ENCODE results near the gene PRKCZ. TPM values are rescaled to one million over a fixed set of nuclear protein-coding genes. Genes with fewer than 3 reads are reported as not detected.
A peak's percentile ranks its signal among the peaks of the same experiment; 100 is the strongest.

PRKCZ gene
- total and polyA plus RNA-seq, 12 donors, result 8.4 to 18.4 (median 14.5) TPM

DNA sequence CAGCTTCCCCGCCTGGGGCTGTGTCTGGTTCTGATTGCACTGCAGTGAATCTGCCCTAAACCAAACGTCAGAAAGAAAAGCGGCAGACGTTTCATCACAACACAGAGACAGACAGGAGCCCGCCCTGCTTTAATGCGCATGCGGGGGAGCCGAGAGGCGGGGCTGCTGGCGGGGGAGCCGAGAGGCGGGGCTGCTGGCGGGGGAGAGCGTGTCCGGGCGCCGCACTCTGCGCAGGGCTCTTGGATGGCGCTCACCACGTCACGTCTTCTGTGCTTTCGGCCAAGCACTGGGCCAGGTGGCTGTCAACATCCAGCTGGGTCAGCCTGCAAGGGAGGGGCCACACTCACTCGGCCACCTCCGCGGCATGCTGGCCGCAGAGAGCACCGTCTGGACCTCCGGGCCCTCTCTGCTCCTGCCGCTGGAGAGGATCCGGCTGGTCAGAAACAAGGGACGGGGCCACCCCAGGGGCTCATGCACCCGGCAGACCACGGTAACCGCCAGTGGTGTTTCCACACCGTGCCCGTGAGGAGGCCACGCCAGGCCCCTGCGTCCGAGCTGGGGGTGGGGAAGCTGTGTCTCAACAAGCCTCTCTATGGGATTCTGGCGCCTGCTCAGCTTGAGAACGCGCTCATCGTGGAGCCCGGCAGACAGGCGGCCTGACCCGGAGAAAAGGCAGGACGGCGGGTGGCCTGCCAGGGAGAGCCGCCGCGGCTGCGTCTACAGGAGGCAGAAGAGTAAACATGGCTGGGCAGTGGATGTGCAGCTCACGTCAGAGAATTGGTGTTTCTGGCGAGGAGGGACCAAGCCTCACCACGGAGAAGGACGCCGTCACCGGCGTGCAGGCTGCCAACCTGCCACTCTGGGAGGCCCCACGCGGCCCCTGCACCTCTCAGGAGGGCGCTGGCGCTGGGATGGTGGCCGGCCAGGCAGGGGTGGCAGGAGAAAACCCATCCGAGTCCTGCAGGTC lies 139.5 kb downstream of the PRKCZ start:
- Histone ChIP-seq H3K4me1 (peaks cover 19 to 51% (median 41%) of the 10 kb centered on the region in 9 donors), H3K27me3 (no peaks in the 10 kb centered on the region), H3K9me3 (no peaks in the 10 kb centered on the region), H3K36me3 (peaks cover 0 to 16% (median 0%) of the 10 kb centered on the region in 9 donors), H3K4me3 (peak overlapping the region; percentile 22 to 74 (median 62)), H3K27ac (peak overlapping the region; percentile 90 to 99 (median 94))
- DNase-seq (peak; percentile 95 to 97), ATAC-seq (peak; percentile 86 to 95 (median 94))
- intact Hi-C loops (cut with DNase I), result loop anchor here in 8 of 10 donors (5.0 to 10.0 kb wide), 5 partner anchors 55 to 455 kb away; no protein-coding TSS in a partner anchor
- WGBS, 2 donors, result 8 to 10% methylated on average over 65 of the region's 65 CpGs
- TF ChIP-seq CTCF (IDR thresholded peaks at IDR 0.05), result peak in 1 of 9 donors; percentile 9

DNA sequence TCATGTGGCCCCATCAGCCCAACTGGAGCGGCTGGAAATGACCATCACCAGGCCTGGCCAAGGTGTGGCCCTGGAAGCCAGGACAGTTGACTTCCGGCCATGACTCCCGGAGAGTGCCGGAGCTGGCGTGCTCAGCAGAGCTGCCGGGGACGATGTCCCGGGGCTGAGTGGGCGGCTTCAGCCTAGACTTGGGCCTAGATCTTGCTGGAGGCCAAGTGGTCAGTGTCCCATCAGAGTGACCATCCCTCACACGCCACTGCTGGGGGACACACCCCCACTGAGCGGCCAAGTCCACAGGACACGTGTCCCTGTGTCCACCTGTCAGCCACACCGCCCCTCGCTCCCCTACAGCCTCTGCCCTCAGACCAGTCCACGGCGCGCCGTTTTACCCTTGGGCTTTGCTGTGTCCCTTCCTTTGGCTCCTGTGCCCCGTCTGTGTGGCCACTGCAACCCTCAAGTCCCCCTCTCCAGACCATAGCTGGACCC lies 140.3 kb downstream of the PRKCZ start:
- WGBS, 2 donors, result 60 to 61% methylated on average over 19 of the region's 19 CpGs
- intact Hi-C loops (cut with DNase I), result loop anchor here in 8 of 10 donors (5.0 to 10.0 kb wide), 4 partner anchors 124 to 454 kb away; no protein-coding TSS in a partner anchor
- DNase-seq (no peak), ATAC-seq (peak in 5 of 8 donors; percentile 1 to 5 (median 1))
- H3K9me3 ChIP-seq, result no peaks in the 10 kb centered on the region
- H3K4me1 ChIP-seq, result peaks cover 22 to 55% (median 46%) of the 10 kb centered on the region in 9 donors
- H3K36me3 ChIP-seq, result peaks cover 0 to 8% (median 0%) of the 10 kb centered on the region in 9 donors
- no peak for TF ChIP-seq CTCF (IDR thresholded peaks at IDR 0.05)
- peak overlapping the region in 9 of 10 donors; percentile 46 to 74 (median 63) for H3K4me3 ChIP-seq
- H3K27ac ChIP-seq, result peak overlapping the region; percentile 90 to 99 (median 94)
- no peaks in the 10 kb centered on the region for H3K27me3 ChIP-seq

- ATAC-seq (no peak), DNase-seq (peak in 1 of 2 donors; percentile 64)
- H3K27me3 ChIP-seq, result no peaks in the 10 kb centered on the region
- peaks cover 26 to 64% (median 54%) of the 10 kb centered on the region in 9 donors for H3K4me1 ChIP-seq
- peak overlapping the region; percentile 9 to 99 (median 76) for H3K27ac ChIP-seq
- no peak for TF ChIP-seq CTCF (IDR thresholded peaks at IDR 0.05)
- WGBS, 2 donors, result 56 to 58% methylated on average over 30 of the region's 30 CpGs
- H3K9me3 ChIP-seq, result no peaks in the 10 kb centered on the region
- H3K4me3 ChIP-seq, result no peak overlapping the region
- no peaks in the 10 kb centered on the region for H3K36me3 ChIP-seq
- intact Hi-C loops (cut with DNase I), result loop anchor here in 8 of 10 donors (5.0 to 10.0 kb wide), 4 partner anchors 122 to 452 kb away; no protein-coding TSS in a partner anchor
These were observed 142.1 kb downstream of the PRKCZ start for GRCh38 chr1:2192031-2192995.
